Neural cell (in vitro differentiated cells): ENCODE results near the gene NFIA. TPM values are rescaled to one million over a fixed set of nuclear protein-coding genes. Genes with fewer than 3 reads are reported as not detected.
A peak's percentile ranks its signal among the peaks of the same experiment; 100 is the strongest.

ENCODE experiments used
- H2AFZ ChIP-seq: fragments of 200-600, 300-800 bp; sonication (generic), shearing (Covaris generic); 2 replicates; pipeline ENCODE4 v1.6.0; 2014; ENCODE audit warnings: low read depth, mild to moderate bottlenecking, antibody characterized with exemption, low read length, moderate library complexity
- H3F3A ChIP-seq: fragments of 200-600 bp; shearing (Covaris generic); 2 replicates; pipeline ENCODE4 v1.6.1; 2016; ENCODE audit warnings: mild to moderate bottlenecking, moderate library complexity, mixed read lengths, antibody characterized with exemption, low read length; ENCODE audit not compliant: insufficient read depth, poor library complexity, severe bottlenecking
- H3K27ac ChIP-seq: fragments of 200-600, 300-800 bp; sonication (generic), shearing (Covaris generic); 2 replicates; pipeline ENCODE4 v1.5.1; 2014; ENCODE audit warnings: mild to moderate bottlenecking, low read length, moderate library complexity
- H3K27me3 ChIP-seq: fragments of 300-800, 200-600 bp; sonication (generic), shearing (Covaris generic); 2 replicates; pipeline ENCODE4 v1.6.0; 2014; ENCODE audit warnings: mild to moderate bottlenecking, low read depth, low read length, moderate library complexity; ENCODE audit not compliant: insufficient read depth
- H3K36me3 ChIP-seq: fragments of 300-800, 200-600 bp; sonication (generic), shearing (Covaris generic); 2 replicates; pipeline ENCODE4 v1.5.1; 2014; ENCODE audit warnings: mild to moderate bottlenecking, antibody characterized with exemption, low read length, moderate library complexity; ENCODE audit not compliant: insufficient read depth
- H3K4me2 ChIP-seq: fragments of 300-800, 200-600 bp; sonication (generic), shearing (Covaris generic); 2 replicates; pipeline ENCODE4 v1.6.0; 2014; ENCODE audit warnings: mild to moderate bottlenecking, low read length
- H3K4me3 ChIP-seq: fragments of 300-800, 200-600 bp; sonication (generic), shearing (Covaris generic); 2 replicates; pipeline ENCODE4 v1.5.1; 2014; ENCODE audit warnings: mild to moderate bottlenecking, low read length, moderate library complexity
- H3K79me2 ChIP-seq: fragments of 200-600 bp; shearing (Covaris generic); replicated peaks from 2 replicates; pipeline ENCODE4 v1.6.0; 2014; ENCODE audit warnings: mild to moderate bottlenecking, low read length, moderate library complexity; ENCODE audit not compliant: insufficient read depth
- H3K9ac ChIP-seq: fragments of 300-800, 200-600 bp; sonication (generic), shearing (Covaris generic); 2 replicates; pipeline ENCODE4 v1.6.1; 2016; ENCODE audit warnings: mild to moderate bottlenecking, low read length, mixed read lengths
- H3K9me2 ChIP-seq: fragments of 200-600 bp; shearing (Covaris generic); 2 replicates; pipeline ENCODE4 v1.6.1; 2016; ENCODE audit warnings: mild to moderate bottlenecking, low read length, mixed read lengths; ENCODE audit not compliant: insufficient read depth
- H3K9me3 ChIP-seq: fragments of 200-600, 300-800 bp; sonication (generic), shearing (Covaris generic); 2 replicates; pipeline ENCODE4 v1.6.1; 2016; ENCODE audit warnings: mild to moderate bottlenecking, mixed run types, low read length, moderate library complexity, mixed read lengths
- H4K20me1 ChIP-seq: fragments of 200-600 bp; shearing (Covaris generic); 2 replicates; pipeline ENCODE4 v1.6.1; 2016; ENCODE audit warnings: mild to moderate bottlenecking, mixed run types; ENCODE audit not compliant: insufficient read depth
- CTCF ChIP-seq: fragments of 450-650 bp; IDR thresholded peaks from 2 replicates; pipeline ENCODE4 v1.5.1; 2014; ENCODE audit warnings: antibody characterized with exemption, mild to moderate bottlenecking, moderate library complexity; ENCODE audit not compliant: poor library complexity, severe bottlenecking
- EP300 ChIP-seq: fragments of 450-650 bp; conservative IDR thresholded peaks from 2 replicates; pipeline ENCODE4 v1.6.1; 2014; ENCODE audit warnings: antibody characterized with exemption, mild to moderate bottlenecking, moderate library complexity; ENCODE audit not compliant: poor library complexity, severe bottlenecking
- EZH2 ChIP-seq: fragments of 200-600, 300-800 bp; shearing (Covaris generic), sonication (generic); IDR thresholded peaks from 2 replicates; pipeline ENCODE4 v1.6.1; 2014; ENCODE audit warnings: antibody characterized with exemption, low read length, borderline replicate concordance, mild to moderate bottlenecking; ENCODE audit not compliant: insufficient read depth, poor library complexity, severe bottlenecking
- MXI1 ChIP-seq: fragments of 450-650 bp; conservative IDR thresholded peaks from 2 replicates; pipeline ENCODE4 v1.6.1; 2014; ENCODE audit warnings: antibody characterized with exemption, mild to moderate bottlenecking; ENCODE audit not compliant: poor library complexity, severe bottlenecking
- REST ChIP-seq: IDR thresholded peaks from 2 replicates; pipeline ENCODE4 v1.6.1; 2012; ENCODE audit warnings: borderline replicate concordance
- polyA plus RNA-seq: library from polyadenylated mRNA; depleted of rRNA; stranded (reverse); fragments of >200 nt; gene quantifications from 2 replicates; pipeline ENCODE4 v1.2.3, GENCODE V29; 2014

Gene NFIA
- polyA plus RNA-seq, 1 donor from 2014 or later, result 0.47 TPM

- TF ChIP-seq EZH2 (peak; percentile 69), MXI1 (no peak)
- Histone ChIP-seq H3K9me3 (no peaks in the 10 kb centered on the region), H3K36me3 (no peaks in the 10 kb centered on the region), H3K27me3 (peaks cover 77% of the 10 kb centered on the region), H2AFZ (no peak overlapping the region), H3K9ac (no peak overlapping the region), H3K4me3 (no peak overlapping the region), H3K4me2 (no peak overlapping the region), H3K79me2 (no peaks in the 10 kb centered on the region), H4K20me1 (no peaks in the 10 kb centered on the region), H3K9me2 (no peaks in the 10 kb centered on the region), H3K27ac (no peak overlapping the region), H3F3A (no peaks in the 10 kb centered on the region)
Measured at GRCh38 chr1:61051719-61052394, 30.5 kb upstream of the NFIA start.

GRCh38 chr1:61052395-61053225 is 29.8 kb upstream of the NFIA start:
- Histone ChIP-seq H3F3A (no peaks in the 10 kb centered on the region), H3K36me3 (no peaks in the 10 kb centered on the region), H3K9ac (no peak overlapping the region), H3K9me2 (no peaks in the 10 kb centered on the region), H4K20me1 (no peaks in the 10 kb centered on the region), H3K27me3 (peaks cover 85% of the 10 kb centered on the region), H3K4me3 (no peak overlapping the region), H3K27ac (no peak overlapping the region), H3K9me3 (no peaks in the 10 kb centered on the region), H3K4me2 (no peak overlapping the region), H2AFZ (no peak overlapping the region), H3K79me2 (no peaks in the 10 kb centered on the region)
- TF ChIP-seq EZH2, result no peak

GRCh38 chr1:61053226-61053711 is 29.1 kb upstream of the NFIA start:
- no peaks in the 10 kb centered on the region for H4K20me1 ChIP-seq
- no peaks in the 10 kb centered on the region for H3K9me2 ChIP-seq
- TF ChIP-seq EP300 (no peak), CTCF (no peak), REST (no peak)
- no peak overlapping the region for H3K9ac ChIP-seq
- H2AFZ ChIP-seq, result no peak overlapping the region
- H3K36me3 ChIP-seq, result no peaks in the 10 kb centered on the region
- H3K79me2 ChIP-seq, result no peaks in the 10 kb centered on the region
- H3K27ac ChIP-seq, result no peak overlapping the region
- H3K27me3 ChIP-seq, result peaks cover 91% of the 10 kb centered on the region
- no peaks in the 10 kb centered on the region for H3K9me3 ChIP-seq
- H3K4me2 ChIP-seq, result no peak overlapping the region
- H3F3A ChIP-seq, result no peaks in the 10 kb centered on the region
- H3K4me3 ChIP-seq, result peak overlapping the region; percentile 43
